Panc1 (cell line): Measurements from ENCODE around the gene MTFP1.

Experiments
- CTCF ChIP-seq: fragments of 450-650 bp; IDR thresholded peaks from 2 replicates; pipeline ENCODE4 v1.5.1; 2017; ENCODE audit warnings: mild to moderate bottlenecking
- POLR2AphosphoS5 ChIP-seq: IDR thresholded peaks from 2 replicates; pipeline ENCODE4 v1.6.1; 2012; ENCODE audit warnings: mild to moderate bottlenecking, low read depth, low read length, moderate library complexity
- REST ChIP-seq, 2 experiments: IDR thresholded peaks; 2 replicates each; pipeline ENCODE4 v1.6.1; 2011 to 2012; ENCODE audit warnings: low read depth in 2 of 2, control low read depth in 1 of 2, low read length in 1 of 2, mild to moderate bottlenecking in 1 of 2, moderate library complexity in 1 of 2; ENCODE audit not compliant: insufficient read depth in 1 of 2
- SIN3A ChIP-seq: IDR thresholded peaks from 2 replicates; pipeline ENCODE4 v1.6.1; 2012; ENCODE audit warnings: low read depth, mild to moderate bottlenecking, low read length, moderate library complexity, borderline replicate concordance; ENCODE audit not compliant: insufficient read depth

- TF ChIP-seq CTCF (no peak), SIN3A (no peak), POLR2AphosphoS5 (no peak), REST (IDR thresholded peaks at IDR 0.05; ENCODE audit: insufficient read depth in 1 of 2, low read depth in 2 of 2, low read length in 1 of 2) (no peak)
Measured at GRCh38 chr22:30408388-30409102, 17.0 kb upstream of the MTFP1 start.
